IMR-90 (cell line): ENCODE measurements around the gene TMEM82. TPM values are rescaled to one million over a fixed set of nuclear protein-coding genes. Genes with fewer than 3 reads are reported as not detected.
A peak's percentile ranks its signal among the peaks of the same experiment; 100 is the strongest.

Experiments
- ATAC-seq: fragments of 200-7000 bp; cut with Tn5 transposase; 2 replicates; pipeline ENCODE4 v1.9.1; 2020; ENCODE audit warnings: low read depth, mild to moderate bottlenecking, moderate library complexity
- BruUV-seq: library from RNA; stranded (reverse); fragments of 400-500 nt; replicated peaks from 2 replicates; lab custom pipeline; 2021; lab: Mats Ljungman, UMichigan
- CTCF ChIA-PET: fragments of 300-600 bp; formaldehyde crosslinking; extraction: SDS; loops from one replicate; lab custom pipeline; 2021; ENCODE audit warnings: antibody characterized with exemption; lab: Yijun Ruan, JAX
- POLR2A ChIA-PET: fragments of 300-600 bp; sonication (Branson Sonifier 250); formaldehyde crosslinking; loops from one replicate; lab custom pipeline; 2022; ENCODE audit warnings: antibody characterized with exemption; ENCODE audit not compliant: unreplicated experiment; lab: Charles Lee
- DNase-seq: peaks from one replicate; pipeline ENCODE4 v3.0.0; 2013
- H2AFZ ChIP-seq: replicated peaks from 2 replicates; pipeline ENCODE3; 2013; ENCODE audit warnings: low read length, mild to moderate bottlenecking; ENCODE audit not compliant: poor library complexity
- H2AK5ac ChIP-seq: 2 replicates; pipeline ENCODE4 v1.6.1; 2013; ENCODE audit warnings: low read depth, low read length, inconsistent platforms
- H2AK9ac ChIP-seq: replicated peaks from 2 replicates; pipeline ENCODE3; 2013; ENCODE audit warnings: mild to moderate bottlenecking, low read depth, low read length, moderate library complexity; ENCODE audit not compliant: poor library complexity
- H2BK120ac ChIP-seq: 2 replicates; pipeline ENCODE4 v1.6.1; 2013; ENCODE audit warnings: low read depth, low read length, inconsistent platforms
- H2BK15ac ChIP-seq: 3 replicates; pipeline ENCODE4 v1.6.1; 2013; ENCODE audit warnings: low read depth, low read length, inconsistent platforms
- H2BK20ac ChIP-seq: 2 replicates; pipeline ENCODE4 v1.6.1; 2013; ENCODE audit warnings: low read depth, mild to moderate bottlenecking, inconsistent platforms, low read length, moderate library complexity
- H2BK5ac ChIP-seq: 2 replicates; pipeline ENCODE4 v1.6.1; 2013; ENCODE audit warnings: mild to moderate bottlenecking, low read depth, low read length, inconsistent platforms; ENCODE audit not compliant: poor library complexity, severe bottlenecking
- H3K14ac ChIP-seq: replicated peaks from 2 replicates; pipeline ENCODE4 v1.6.1; 2013; ENCODE audit warnings: low read depth, low read length, inconsistent platforms
- H3K18ac ChIP-seq: 2 replicates; pipeline ENCODE4 v1.6.1; 2013; ENCODE audit warnings: low read depth, low read length, control low read depth
- H3K23ac ChIP-seq: 2 replicates; pipeline ENCODE4 v1.6.1; 2013; ENCODE audit warnings: low read depth, low read length, inconsistent platforms
- H3K27ac ChIP-seq: 2 replicates; pipeline ENCODE4 v1.5.1; 2013; ENCODE audit warnings: mild to moderate bottlenecking, control low read depth, low read length; ENCODE audit not compliant: insufficient read depth
- H3K27me3 ChIP-seq: 2 replicates; pipeline ENCODE4 v1.6.1; 2013; ENCODE audit warnings: low read length; ENCODE audit not compliant: control insufficient read depth, insufficient read depth
- H3K36me3 ChIP-seq: 2 replicates; pipeline ENCODE4 v1.6.1; 2013; ENCODE audit warnings: low read length, mixed read lengths; ENCODE audit not compliant: control insufficient read depth, insufficient read depth
- H3K4ac ChIP-seq: 2 replicates; pipeline ENCODE4 v1.6.1; 2013; ENCODE audit warnings: low read depth, low read length, inconsistent platforms
- H3K4me1 ChIP-seq: 2 replicates; pipeline ENCODE4 v1.6.1; 2013; ENCODE audit warnings: low read length, mixed read lengths; ENCODE audit not compliant: control insufficient read depth, insufficient read depth
- H3K4me2 ChIP-seq: 2 replicates; pipeline ENCODE4 v1.6.1; 2013; ENCODE audit warnings: low read depth, mild to moderate bottlenecking, control low read depth, low read length, moderate library complexity
- H3K4me3 ChIP-seq: 2 replicates; pipeline ENCODE4 v1.5.1; 2013; ENCODE audit warnings: low read depth, mild to moderate bottlenecking, control low read depth, low read length, moderate library complexity; ENCODE audit not compliant: insufficient read depth
- H3K56ac ChIP-seq: 2 replicates; pipeline ENCODE4 v1.6.1; 2013; ENCODE audit warnings: low read length, inconsistent platforms; ENCODE audit not compliant: insufficient read depth; ENCODE audit errors: extremely low read depth
- H3K79me1 ChIP-seq, 2 experiments: 2 replicates each; pipeline ENCODE4 v1.6.1; 2013; ENCODE audit warnings: low read length in 2 of 2, inconsistent platforms in 1 of 2, low read depth in 1 of 2
- H3K9ac ChIP-seq: 2 replicates; pipeline ENCODE4 v1.6.1; 2013; ENCODE audit warnings: low read depth, low read length, control low read depth
- H3K9me1 ChIP-seq: 2 replicates; pipeline ENCODE4 v1.6.1; 2013; ENCODE audit warnings: low read length, inconsistent platforms; ENCODE audit not compliant: insufficient read depth
- H3K9me3 ChIP-seq: 2 replicates; pipeline ENCODE4 v1.6.1; 2013; ENCODE audit warnings: low read length; ENCODE audit not compliant: control insufficient read depth, insufficient read depth
- H4K20me1 ChIP-seq: 2 replicates; pipeline ENCODE4 v1.6.1; 2013; ENCODE audit warnings: low read length, inconsistent platforms; ENCODE audit not compliant: insufficient read depth
- H4K5ac ChIP-seq: 2 replicates; pipeline ENCODE4 v1.6.1; 2013; ENCODE audit warnings: mild to moderate bottlenecking, low read depth, low read length, control low read depth
- H4K8ac ChIP-seq, 2 experiments: 2 replicates each; pipeline ENCODE4 v1.6.1; 2013; ENCODE audit warnings: low read depth in 2 of 2, low read length in 2 of 2, control low read depth in 1 of 2, inconsistent platforms in 1 of 2
- H4K91ac ChIP-seq: 2 replicates; pipeline ENCODE4 v1.6.1; 2013; ENCODE audit warnings: low read depth, low read length, inconsistent platforms; ENCODE audit not compliant: insufficient read depth
- CTCF ChIP-seq: conservative IDR thresholded peaks from 2 replicates; pipeline ENCODE4 v1.5.1; 2012; ENCODE audit warnings: mild to moderate bottlenecking, low read depth, low read length, improper control_type of control experiment
- POLR2A ChIP-seq: IDR thresholded peaks from 2 replicates; pipeline ENCODE4 v1.6.1; 2012; ENCODE audit warnings: mild to moderate bottlenecking, low read depth, low read length
- RAD21 ChIP-seq: IDR thresholded peaks from 2 replicates; pipeline ENCODE4 v1.6.1; 2012; ENCODE audit warnings: low read length, improper control_type of control experiment
- USF2 ChIP-seq: fragments of 150-350 bp; IDR thresholded peaks from 2 replicates; pipeline ENCODE4 v1.6.1; 2017; ENCODE audit warnings: mild to moderate bottlenecking, antibody characterized with exemption, low read length, low read depth
- WGBS, 2 experiments: methylation state at CpG; one replicate each; pipeline versions ENCODE4 v1.1.5 to v1.1.7; 2013; ENCODE audit warnings: missing lambda C conversion rate in 2 of 2; ENCODE audit not compliant: insufficient read length in 1 of 2; ENCODE audit errors: extremely low coverage in 2 of 2; 5-methylcytosine and 5-hydroxymethylcytosine counted together
- dilution Hi-C: fragments of 300-500 bp; cut with HindIII; formaldehyde crosslinking; loops from one replicate; pipeline ENCODE4 v1.14.3; 2018; ENCODE audit warnings: low sequenced_read_pairs; ENCODE audit not compliant: unreplicated experiment
- in situ Hi-C: fragments of 300-500 bp; cut with MboI; formaldehyde crosslinking; loops from 3 replicates; pipeline ENCODE4 v1.14.3; 2019; ENCODE audit warnings: low sequenced_read_pairs, inconsistent platforms, mixed read lengths
- intact Hi-C: fragments of 100-400 bp; cut with micrococcal nuclease; formaldehyde crosslinking; loops from 2 replicates; pipeline ENCODE4 v1.10.0; 2022
- polyA plus RNA-seq, 3 experiments: library from polyadenylated mRNA; depleted of rRNA; stranded (reverse); fragments of >200 nt; gene quantifications; 2 replicates each; pipeline ENCODE4 v1.2.3, GENCODE V29; 2012; ENCODE audit warnings: low replicate concordance in 1 of 3
- total RNA-seq: library from RNA; depleted of rRNA; stranded (reverse); fragments of >200 nt; gene quantifications from 2 replicates; pipeline ENCODE4 v1.2.3, GENCODE V29; 2012

The TMEM82 gene
- total and polyA plus RNA-seq, 2 of the 4 experiments (the other 2 are of a cell fraction): not detected

GRCh38 chr1:15702722-15703550, 39.4 kb upstream of the TMEM82 start:
- peak overlapping the region; percentile 50 for H2AFZ ChIP-seq
- 97% methylated on average over 5 of the region's 19 CpGs; no CpG with 5 or more reads in 1 of the 2 experiments for WGBS, 2 experiments

More at GRCh38 chr1:15702722-15703550, 39.4 kb upstream of the TMEM82 start:
- Histone ChIP-seq H3K4me1 (peaks cover 16% of the 10 kb centered on the region; the same call in 1 of the 2 replicates), H2BK120ac (peak overlapping the region; percentile 0), H2BK20ac (no peak overlapping the region), H4K8ac (peak overlapping the region in 1 of 2 experiments; percentile 91; a peak in 1 of 4 replicates), H3K56ac (no peak overlapping the region), H3K79me1 (peaks cover 42 to 71% of the 10 kb centered on the region in 2 experiments), H3K27ac (peak overlapping the region; percentile 59; the same call in 1 of the 2 replicates), H4K91ac (no peak overlapping the region), H3K27me3 (no peaks in the 10 kb centered on the region), H3K18ac (peak overlapping the region; percentile 3; the same call in 1 of the 2 replicates), H3K4ac (peak overlapping the region; percentile 56), H2BK15ac (no peak overlapping the region), H3K36me3 (peaks cover 4% of the 10 kb centered on the region; the same call in 1 of the 2 replicates), H2BK5ac (peak overlapping the region; percentile 14), H3K9ac (peak overlapping the region; percentile 5; the same call in 1 of the 2 replicates), H3K4me2 (peak overlapping the region; percentile 18), H3K9me3 (no peaks in the 10 kb centered on the region), H4K5ac (0 out of 2 replicates have a peak overlapping the region, but pooled peaks have one; percentile 2), H3K14ac (peak overlapping the region; percentile 12; the same call in 1 of the 2 replicates), H3K9me1 (peaks cover 10% of the 10 kb centered on the region), H3K23ac (0 out of 2 replicates have a peak overlapping the region, but pooled peaks have one; percentile 0), H3K4me3 (no peak overlapping the region), H2AK5ac (no peak overlapping the region), H2AK9ac (peak overlapping the region; percentile 67), H4K20me1 (peaks cover 28% of the 10 kb centered on the region)
- no TSS peak for BruUV-seq
- dilution Hi-C loops (no loop called here), in situ Hi-C loops (no loop called here), intact Hi-C loops (loop anchor here (5.0 kb wide), 2 partner anchors 86 to 106 kb away; partner anchors contain the start of gene DDI2)
- ATAC-seq: peak; percentile 60
- TF ChIP-seq POLR2A (no peak), USF2 (no peak), CTCF (peak; percentile 33; the same call in 1 of the 2 replicates), RAD21 (peak; percentile 42)
- ChIA-PET POLR2A (no interaction called here), CTCF (no interaction called here)
- peak; percentile 29 for DNase-seq
